Fibroblast of skin of right quadriceps (primary cell): ENCODE results near the gene CYS1.

Experiments used
- DNase-seq: peaks from one replicate; pipeline ENCODE4 v3.0.0-alpha.2; 2013

Gene CYS1

DNA sequence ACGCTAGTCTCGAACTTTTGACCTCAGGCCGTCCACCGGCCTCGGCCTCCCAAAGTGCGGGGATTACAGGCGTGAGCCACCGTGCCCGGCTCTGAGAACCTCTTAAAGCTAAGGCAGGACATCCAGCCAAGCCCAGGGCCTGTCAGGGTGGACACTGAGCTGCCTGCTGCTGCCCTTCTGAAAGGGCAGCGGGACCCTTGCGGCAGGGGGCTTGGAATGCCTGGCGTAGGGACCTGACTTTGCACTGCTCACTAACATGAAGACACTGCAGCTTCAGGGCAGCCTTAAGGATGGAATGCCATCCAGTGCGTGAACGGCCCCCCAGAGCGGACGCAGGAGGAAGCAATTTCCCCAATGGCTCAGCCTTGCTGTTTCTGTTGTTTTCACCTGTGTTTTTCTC lies 9.0 kb downstream of the CYS1 start:
- no peak for DNase-seq

- DNase-seq = no peak
Observed at GRCh38 chr2:10067881-10068280, 12.3 kb downstream of the CYS1 start.

GRCh38 chr2:10067330-10067729 lies 12.9 kb downstream of the CYS1 start:
- no peak for DNase-seq

DNA sequence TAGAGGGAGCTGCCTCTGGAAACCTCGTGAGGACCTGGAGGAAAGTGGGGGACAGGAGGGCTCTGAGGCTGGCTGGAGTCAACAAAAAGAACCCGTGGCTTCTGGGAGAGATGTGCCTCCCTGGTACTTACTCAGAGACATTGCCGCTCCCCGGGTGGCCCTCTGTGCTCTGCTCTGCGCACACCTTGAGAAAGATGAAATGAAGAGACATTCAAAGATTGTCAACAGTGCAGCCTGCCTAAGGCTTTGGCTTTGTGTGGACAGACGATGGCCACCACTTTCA lies 14.5 kb downstream of the CYS1 start:
- no peak for DNase-seq

DNA sequence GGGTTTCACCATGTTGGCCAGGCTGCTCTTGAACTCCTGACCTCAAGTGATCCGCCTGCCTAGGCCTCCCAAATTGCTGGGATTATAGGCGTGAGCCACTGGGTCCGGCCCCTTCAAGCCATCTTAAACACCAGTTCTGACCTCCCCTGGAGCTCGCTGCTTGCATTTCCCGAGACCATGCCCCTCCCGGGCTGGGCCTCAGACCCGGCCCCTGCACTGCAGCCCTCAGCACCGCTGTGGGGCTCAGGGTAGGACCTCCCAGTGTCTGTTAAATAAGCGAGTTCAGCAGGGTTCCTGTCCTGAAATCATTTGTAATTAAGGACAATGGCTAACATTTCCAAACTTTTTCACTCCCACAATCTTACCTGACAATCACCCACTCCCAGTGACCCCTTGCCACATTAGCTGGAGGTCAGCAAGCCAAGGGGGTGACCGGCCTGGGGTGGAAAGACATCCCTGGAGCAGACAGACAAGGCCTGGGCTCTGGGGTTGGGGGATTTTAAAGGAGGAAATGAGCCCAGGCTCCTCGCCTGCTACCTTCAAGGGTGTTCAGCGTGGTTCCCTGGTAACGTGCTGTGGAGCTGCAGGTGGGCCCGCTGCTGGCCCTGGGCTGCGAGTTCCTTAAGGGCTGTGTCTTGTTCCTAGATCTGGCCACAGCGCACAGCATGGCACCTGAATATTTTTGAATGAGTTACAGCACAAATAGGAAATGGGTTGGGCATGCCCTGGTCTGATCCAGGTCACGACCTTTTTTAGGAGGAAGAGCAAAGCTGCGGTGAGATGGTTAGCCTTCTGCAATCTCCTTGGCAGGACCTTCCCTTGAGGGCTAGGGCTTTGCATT lies 15.1 kb downstream of the CYS1 start:
- DNase-seq = no peak

- DNase-seq = no peak
Observed at GRCh38 chr2:10063566-10063965, 16.6 kb downstream of the CYS1 start.

- DNase-seq = no peak
Observed at GRCh38 chr2:10062931-10063365, 17.3 kb downstream of the CYS1 start.

GRCh38 chr2:10061221-10061925 lies 18.8 kb downstream of the CYS1 start:
- no peak for DNase-seq

DNA sequence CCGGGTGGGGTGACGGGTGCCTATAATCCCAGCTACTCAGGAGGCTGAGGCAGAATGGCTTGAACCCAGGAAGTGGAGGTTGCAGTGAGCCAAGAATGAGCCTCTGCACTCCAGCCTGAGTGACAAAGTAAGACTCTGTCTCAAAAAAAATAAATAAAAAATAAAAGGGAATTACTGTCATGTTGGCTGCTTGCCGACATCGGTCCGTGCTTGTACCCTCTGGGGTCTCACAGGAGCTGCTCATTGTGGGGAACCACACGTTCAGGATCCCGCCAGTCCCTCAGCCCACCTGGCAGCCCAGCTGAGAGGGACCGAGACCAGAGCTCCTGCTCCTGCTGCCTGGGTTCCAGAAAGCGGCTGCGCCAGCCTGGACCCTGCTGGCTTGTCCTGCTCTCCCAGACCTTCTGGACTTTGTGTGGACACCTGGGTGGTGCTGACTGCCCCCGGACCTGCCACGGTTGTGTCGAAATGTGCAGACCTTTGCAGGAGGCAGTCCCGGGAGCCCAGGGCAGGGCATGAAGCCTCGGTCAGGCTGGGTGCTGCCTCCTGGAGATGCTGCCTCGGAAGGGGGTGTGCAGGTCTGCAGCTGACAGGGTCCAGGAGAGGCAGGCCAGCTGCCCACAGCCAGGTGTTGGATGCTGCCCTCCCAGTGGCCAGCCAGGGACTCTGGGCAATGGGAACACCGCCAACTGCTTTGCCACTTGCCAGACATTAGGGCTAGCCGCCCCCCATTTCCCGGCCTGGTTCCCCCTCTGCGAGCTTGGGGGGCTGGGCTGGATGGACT lies 20.5 kb downstream of the CYS1 start:
- no peak for DNase-seq

- DNase-seq = no peak
Observed at GRCh38 chr2:10059016-10059351, 21.2 kb downstream of the CYS1 start.

- DNase-seq = no peak
Observed at GRCh38 chr2:10058251-10059015, 21.8 kb downstream of the CYS1 start.

DNA sequence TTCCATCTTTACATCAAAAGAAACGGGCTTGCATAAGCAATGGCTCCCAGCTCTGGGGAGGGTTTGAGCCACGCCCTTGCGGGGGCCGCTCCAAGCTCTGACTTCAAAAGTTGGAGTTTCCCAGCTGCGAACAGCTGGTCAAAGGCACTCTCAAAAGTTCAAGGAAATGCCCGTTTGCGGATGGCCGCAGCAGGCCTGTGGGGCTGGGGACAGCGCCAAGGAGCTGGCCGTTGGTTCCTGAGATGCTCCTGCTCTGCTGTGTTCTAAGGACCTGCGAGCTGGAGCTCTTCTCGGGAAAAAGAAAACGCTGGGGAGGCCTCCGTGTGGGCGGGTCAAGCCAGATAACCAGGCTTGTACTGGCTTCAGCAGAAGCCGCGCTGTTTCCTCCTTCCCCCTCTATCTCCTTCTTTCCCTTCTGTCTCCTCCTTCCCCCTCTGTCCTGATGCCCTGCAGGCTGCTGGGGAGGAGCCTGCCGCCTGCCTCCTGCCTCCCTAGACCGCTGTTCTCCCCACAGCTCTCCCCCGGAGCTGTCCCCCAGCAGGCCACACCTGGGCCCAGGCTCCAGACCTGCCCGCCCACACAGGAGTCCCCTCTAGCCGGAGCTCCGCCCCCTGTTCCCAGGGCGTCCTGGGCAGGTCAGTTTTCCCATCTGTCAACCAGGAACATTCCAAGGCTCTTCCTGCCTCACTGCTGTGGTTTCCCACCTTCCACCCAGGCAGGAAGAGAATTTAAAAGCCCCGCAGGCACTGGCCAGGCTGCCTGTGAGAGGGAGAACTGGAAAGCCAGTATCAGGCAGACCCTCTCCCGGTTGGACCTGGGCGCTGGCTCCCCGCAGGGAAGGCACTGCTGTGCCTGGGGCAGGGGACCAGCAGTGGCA lies 22.7 kb downstream of the CYS1 start:
- DNase-seq = peak; percentile 47

DNA sequence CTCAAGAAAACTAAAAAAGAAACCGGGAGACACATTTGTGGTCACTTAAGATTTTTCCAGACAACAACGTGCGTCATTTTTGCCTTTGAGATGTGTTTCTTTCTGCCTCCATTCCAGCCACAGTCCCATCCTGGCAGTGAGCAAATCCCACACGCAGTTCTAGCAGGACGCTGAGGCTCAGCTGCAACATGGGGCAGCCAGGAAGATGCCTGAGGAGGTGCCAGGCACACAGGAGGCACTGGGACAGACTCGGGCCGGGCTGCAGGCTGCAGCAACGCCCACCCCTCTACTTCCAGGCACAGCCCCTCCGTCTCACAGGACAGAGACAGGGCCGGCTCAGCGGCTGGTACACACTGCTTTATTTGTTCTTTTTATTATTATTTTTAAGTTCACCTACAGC lies 23.8 kb downstream of the CYS1 start:
- no peak for DNase-seq

GRCh38 chr2:10054976-10055375 lies 25.2 kb downstream of the CYS1 start:
- no peak for DNase-seq

DNA sequence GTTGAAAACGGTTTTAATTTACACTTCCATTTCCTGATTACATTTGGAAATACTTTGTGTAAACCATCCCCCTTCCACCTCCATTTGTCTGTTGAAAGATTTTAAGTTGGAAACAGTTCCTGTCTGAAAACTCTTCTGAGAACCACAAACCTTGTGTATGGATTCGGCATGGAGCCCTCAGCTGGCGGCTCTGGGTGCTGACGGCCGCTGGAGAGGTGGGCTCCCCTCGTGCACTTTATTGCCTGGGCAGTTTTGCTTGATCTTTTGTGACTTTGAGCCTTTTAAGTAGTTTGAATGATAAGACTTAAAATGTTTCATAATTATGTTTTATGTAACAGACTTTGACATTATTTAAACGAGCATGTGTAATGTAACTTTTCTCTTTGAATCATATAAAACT lies 25.8 kb downstream of the CYS1 start:
- no peak for DNase-seq

GRCh38 chr2:10053351-10053750 lies 26.9 kb downstream of the CYS1 start:
- no peak for DNase-seq

- DNase-seq = no peak
Observed at GRCh38 chr2:10052216-10052615, 28.0 kb downstream of the CYS1 start.

- DNase-seq = peak; percentile 54
Observed at GRCh38 chr2:10048501-10049171, 31.6 kb downstream of the CYS1 start.

DNA sequence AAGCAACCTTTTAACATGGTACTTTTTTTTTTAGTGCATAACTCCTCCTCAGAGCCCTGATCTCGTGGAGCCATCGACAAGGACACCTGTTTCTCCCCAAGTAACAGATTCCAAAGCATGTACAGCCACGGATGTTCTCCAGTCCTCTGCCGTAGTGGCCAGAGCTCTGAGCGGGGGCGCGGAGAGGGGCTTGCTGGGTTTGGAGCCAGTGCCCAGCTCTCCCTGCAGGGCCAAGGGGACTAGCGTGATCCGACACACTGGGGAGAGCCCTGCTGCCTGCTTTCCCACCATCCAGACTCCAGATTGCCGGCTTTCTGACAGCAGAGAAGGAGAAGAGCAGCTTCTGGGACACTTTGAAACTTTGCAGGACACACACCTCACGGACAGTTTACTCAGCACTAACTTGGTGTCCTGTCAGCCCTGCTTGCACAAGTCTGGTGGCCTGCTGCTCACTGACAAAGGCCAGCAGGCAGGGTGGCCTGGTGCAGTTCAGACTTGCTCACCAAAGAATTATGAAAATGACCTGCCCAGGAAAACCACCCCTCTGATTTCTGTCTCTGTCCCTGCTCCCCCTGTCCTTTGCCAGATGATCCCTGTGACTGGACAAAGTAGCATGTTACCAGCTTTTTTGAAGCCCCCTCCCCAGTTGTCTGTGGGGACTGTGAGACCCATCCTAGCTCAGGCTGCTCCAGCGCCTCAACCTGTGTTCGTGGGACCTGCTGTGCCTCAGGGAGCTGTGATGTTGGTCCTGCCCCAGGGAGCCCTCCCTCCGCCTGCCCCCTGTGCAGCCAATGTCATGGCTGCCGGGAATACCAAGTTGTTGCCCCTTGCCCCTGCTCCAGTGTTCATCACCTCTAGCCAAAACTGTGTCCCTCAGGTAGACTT lies 32.4 kb downstream of the CYS1 start:
- no peak for DNase-seq

DNA sequence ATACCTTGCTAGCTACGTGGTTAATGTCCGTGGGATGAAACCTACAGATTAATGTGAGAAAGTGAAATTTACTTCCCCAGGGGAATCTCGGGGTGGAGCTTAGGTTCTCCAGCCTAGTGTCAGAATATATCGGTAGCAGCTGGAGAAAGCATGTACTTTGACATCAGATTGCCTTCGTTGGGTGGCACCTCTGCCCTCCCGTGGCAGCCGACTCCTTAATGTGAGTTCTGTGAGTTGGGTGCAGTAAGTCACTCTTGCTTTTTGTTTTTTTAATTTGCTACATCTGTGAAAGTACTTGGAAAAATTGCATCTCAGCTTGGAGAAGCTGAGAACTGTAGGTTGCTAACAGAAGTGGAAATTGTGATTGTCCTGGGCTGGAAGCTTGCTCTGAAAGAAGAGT lies 33.3 kb downstream of the CYS1 start:
- DNase-seq = no peak
